Measurements from ENCODE around the gene IRF2BP1. TPM values are rescaled to one million over a fixed set of nuclear protein-coding genes. Genes with fewer than 3 reads are reported as not detected.

IRF2BP1 gene, protein sequence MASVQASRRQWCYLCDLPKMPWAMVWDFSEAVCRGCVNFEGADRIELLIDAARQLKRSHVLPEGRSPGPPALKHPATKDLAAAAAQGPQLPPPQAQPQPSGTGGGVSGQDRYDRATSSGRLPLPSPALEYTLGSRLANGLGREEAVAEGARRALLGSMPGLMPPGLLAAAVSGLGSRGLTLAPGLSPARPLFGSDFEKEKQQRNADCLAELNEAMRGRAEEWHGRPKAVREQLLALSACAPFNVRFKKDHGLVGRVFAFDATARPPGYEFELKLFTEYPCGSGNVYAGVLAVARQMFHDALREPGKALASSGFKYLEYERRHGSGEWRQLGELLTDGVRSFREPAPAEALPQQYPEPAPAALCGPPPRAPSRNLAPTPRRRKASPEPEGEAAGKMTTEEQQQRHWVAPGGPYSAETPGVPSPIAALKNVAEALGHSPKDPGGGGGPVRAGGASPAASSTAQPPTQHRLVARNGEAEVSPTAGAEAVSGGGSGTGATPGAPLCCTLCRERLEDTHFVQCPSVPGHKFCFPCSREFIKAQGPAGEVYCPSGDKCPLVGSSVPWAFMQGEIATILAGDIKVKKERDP
- total RNA-seq = 10 to 100 TPM; 25.2 to 53.3 (median 36.2) TPM

DNA sequence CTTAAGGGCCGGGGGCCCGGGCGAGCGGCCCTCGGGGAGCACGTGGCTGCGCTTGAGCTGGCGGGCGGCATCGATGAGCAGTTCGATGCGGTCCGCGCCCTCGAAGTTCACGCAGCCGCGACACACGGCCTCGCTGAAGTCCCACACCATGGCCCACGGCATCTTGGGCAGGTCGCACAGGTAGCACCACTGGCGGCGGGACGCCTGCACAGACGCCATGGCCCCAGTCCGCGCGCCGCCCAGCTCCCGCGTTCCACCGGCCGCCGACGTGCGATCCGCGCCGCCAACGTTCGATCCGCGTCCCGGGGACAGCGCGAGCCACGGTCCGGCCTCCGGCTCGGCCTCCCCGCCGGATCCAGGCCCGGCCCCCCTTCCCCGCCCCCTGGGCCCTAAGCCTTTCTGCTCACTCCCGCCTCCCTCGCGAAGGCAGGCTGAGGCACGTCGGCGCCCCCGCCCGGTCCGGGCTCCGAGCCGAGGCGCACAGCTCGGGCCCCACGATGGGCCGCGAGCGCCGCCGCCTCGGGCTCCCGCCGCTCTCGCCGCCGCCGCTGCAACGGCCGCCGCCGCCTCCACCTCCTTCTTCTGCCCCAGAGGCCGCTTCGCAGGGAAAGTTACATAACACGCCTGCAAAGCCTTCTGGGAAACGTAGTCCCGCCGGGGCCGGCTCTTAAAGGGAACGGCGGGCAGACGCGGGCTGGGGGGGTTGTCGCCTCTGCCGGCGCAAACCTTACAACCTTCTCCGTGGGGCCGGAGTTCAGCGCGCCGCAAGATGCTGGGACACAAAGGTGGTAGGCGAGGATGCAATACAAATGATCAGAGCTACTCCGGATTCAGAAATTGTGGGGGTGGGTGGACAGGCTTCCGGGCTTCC, at the start of gene IRF2BP1:
Gene IRF2BP1, minus strand, starts transcription at position 586 of the 871 bp plus-strand sequence. Its CDS starts 367 bp downstream, at position 219.
- H3K36me3 ChIP-seq = peaks cover 0 to 30% of the 10 kb centered on the region in 2 donors
- peak within 1 kb of the TSS; percentile 73 to 93 (median 90) for H3K27ac ChIP-seq
- WGBS, 2 donors (ENCODE audit: low coverage in 1 of 2) = 0% methylated on average over 2 of the region's 107 CpGs; no CpG with 5 or more reads in 1 of the 2 donors
- no peaks in the 10 kb centered on the region for H3K9me3 ChIP-seq
- ATAC-seq = peak; percentile 91
- H3K27me3 ChIP-seq = no peaks in the 10 kb centered on the region
- peaks cover 0 to 53% (median 34%) of the 10 kb centered on the region in 3 donors for H3K4me1 ChIP-seq
- TF ChIP-seq POLR2AphosphoS5 (IDR thresholded peaks at IDR 0.05) (peak; percentile 65), POLR2A (IDR thresholded peaks at IDR 0.05) (peak; percentile 49 to 68), EP300 (IDR thresholded peaks at IDR 0.05) (no peak)
- TF ChIP-seq, protein P1, sequence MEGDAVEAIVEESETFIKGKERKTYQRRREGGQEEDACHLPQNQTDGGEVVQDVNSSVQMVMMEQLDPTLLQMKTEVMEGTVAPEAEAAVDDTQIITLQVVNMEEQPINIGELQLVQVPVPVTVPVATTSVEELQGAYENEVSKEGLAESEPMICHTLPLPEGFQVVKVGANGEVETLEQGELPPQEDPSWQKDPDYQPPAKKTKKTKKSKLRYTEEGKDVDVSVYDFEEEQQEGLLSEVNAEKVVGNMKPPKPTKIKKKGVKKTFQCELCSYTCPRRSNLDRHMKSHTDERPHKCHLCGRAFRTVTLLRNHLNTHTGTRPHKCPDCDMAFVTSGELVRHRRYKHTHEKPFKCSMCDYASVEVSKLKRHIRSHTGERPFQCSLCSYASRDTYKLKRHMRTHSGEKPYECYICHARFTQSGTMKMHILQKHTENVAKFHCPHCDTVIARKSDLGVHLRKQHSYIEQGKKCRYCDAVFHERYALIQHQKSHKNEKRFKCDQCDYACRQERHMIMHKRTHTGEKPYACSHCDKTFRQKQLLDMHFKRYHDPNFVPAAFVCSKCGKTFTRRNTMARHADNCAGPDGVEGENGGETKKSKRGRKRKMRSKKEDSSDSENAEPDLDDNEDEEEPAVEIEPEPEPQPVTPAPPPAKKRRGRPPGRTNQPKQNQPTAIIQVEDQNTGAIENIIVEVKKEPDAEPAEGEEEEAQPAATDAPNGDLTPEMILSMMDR (IDR thresholded peaks at IDR 0.05) = peak in 2 of 4 experiments; percentile 16 to 21
- H3K4me3 ChIP-seq = peak within 1 kb of the TSS; percentile 47 to 78

DNA sequence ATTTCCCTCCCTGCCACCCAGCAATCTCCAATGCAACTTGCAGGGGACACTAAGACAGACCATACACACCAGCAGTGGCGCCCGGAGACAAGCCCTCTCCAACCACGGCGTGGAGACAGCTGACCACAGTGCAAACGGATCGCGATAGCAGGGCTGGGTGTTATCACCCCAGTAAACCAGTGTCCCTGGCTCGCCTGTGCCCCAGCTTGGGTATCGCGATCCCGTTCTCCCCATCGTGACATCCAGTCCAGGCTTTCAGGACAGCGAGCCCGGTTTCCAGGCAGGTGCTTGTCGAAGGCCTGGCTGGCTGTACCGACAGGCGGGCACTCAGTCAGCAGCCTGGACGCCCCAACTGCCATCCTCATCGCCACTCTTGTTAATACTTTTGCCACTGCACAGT, 49.3 kb upstream of the IRF2BP1 start:
- H3K27me3 ChIP-seq = peaks cover 96% of the 10 kb centered on the region
- 41 to 57% methylated on average over 5 to 7 of the region's 19 CpGs for WGBS, 2 donors (ENCODE audit: low coverage in 1 of 2)
- H3K36me3 ChIP-seq = no peaks in the 10 kb centered on the region
- H3K4me1 ChIP-seq = no peaks in the 10 kb centered on the region
- no peak overlapping the region for H3K4me3 ChIP-seq
- no peak for TF ChIP-seq POLR2A (IDR thresholded peaks at IDR 0.05)
- TF ChIP-seq, protein P1 (IDR thresholded peaks at IDR 0.05) = no peak
- no peak for TF ChIP-seq POLR2AphosphoS5 (IDR thresholded peaks at IDR 0.05)
- TF ChIP-seq EP300 (IDR thresholded peaks at IDR 0.05) = no peak
- peaks cover 0 to 7% (median 0%) of the 10 kb centered on the region in 3 donors for H3K9me3 ChIP-seq
- H3K27ac ChIP-seq = no peak overlapping the region
- no peak for ATAC-seq

DNA sequence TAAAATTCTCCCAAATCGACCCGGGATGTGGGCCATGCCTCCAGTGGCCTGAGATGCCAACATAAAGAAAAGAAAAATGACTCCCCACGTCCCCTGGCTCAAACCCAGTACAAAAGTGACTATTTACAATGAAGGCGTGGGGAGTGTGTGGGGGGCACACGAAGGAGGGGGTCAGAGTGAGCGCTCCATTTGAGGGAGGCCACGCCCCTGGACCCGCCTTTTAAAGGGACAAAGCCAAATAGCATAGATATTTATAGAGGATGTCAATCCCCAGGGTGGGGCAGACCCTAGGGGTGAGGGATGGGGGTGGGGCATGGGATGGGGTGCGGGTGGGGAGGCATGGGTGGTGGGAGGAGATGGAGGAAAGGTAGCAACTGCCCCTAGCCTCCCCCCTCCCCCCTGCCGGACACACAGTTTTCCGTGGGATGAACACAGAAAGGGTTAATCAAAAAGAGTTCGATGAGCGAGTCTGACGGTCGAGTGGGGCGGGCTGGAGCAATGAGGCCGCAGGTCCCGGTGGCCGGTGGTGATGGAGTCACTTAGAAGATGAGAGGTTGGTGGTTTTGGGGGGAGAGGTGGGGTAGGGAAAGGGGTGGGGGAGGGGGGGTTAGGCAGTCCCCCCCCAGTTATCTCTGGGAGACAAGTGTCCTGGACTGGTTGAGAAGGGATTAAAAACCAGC, 48.8 kb upstream of the IRF2BP1 start:
- 20 to 32% methylated on average over 4 to 8 of the region's 19 CpGs for WGBS, 2 donors (ENCODE audit: low coverage in 1 of 2)
- Histone ChIP-seq H3K36me3 (no peaks in the 10 kb centered on the region), H3K4me3 (no peak overlapping the region), H3K27ac (no peak overlapping the region), H3K9me3 (peaks cover 0 to 7% (median 0%) of the 10 kb centered on the region in 3 donors), H3K27me3 (peaks cover 92% of the 10 kb centered on the region), H3K4me1 (no peaks in the 10 kb centered on the region)
- TF ChIP-seq, protein P1 (IDR thresholded peaks at IDR 0.05) = no peak
- no peak for TF ChIP-seq POLR2AphosphoS5 (IDR thresholded peaks at IDR 0.05)
- TF ChIP-seq EP300 (IDR thresholded peaks at IDR 0.05) = no peak
- no peak for TF ChIP-seq POLR2A (IDR thresholded peaks at IDR 0.05)
- no peak for ATAC-seq

DNA sequence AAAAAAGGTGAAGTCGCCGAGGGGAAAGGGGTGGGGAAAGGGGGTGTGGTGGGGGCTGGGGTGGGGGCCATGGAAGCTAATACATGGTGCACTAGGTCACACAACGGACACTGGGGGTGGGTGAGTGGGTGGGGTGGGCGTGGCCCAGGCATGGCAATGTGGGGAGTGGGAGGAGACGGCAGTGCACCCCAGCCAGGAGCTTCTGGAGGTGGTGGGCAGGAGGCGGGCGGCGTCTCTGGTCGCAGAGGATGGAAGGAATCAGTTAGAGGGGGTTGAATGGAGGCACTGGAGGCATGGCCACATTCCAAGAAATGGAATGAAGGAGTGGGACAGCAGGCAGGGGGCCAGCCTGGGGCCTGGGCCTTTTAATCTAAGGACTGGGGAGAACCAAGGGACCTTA, 47.8 kb upstream of the IRF2BP1 start:
- 57 to 81% methylated on average over 4 to 9 of the region's 9 CpGs for WGBS, 2 donors (ENCODE audit: low coverage in 1 of 2)
- ATAC-seq = no peak

More for the DNA sequence above, 47.8 kb upstream of the IRF2BP1 start:
- Histone ChIP-seq H3K27ac (no peak overlapping the region), H3K36me3 (no peaks in the 10 kb centered on the region), H3K9me3 (peaks cover 0 to 7% (median 0%) of the 10 kb centered on the region in 3 donors), H3K4me3 (no peak overlapping the region), H3K4me1 (no peaks in the 10 kb centered on the region), H3K27me3 (peaks cover 82% of the 10 kb centered on the region)
- TF ChIP-seq POLR2AphosphoS5 (IDR thresholded peaks at IDR 0.05) (no peak), POLR2A (IDR thresholded peaks at IDR 0.05) (no peak), EP300 (IDR thresholded peaks at IDR 0.05) (no peak)
- TF ChIP-seq, protein P1 (IDR thresholded peaks at IDR 0.05) = no peak
